ENCODE measurements around the gene MDK. TPM values are rescaled to one million over a fixed set of nuclear protein-coding genes. Genes with fewer than 3 reads are reported as not detected.
"Not testable (repeated sequence)": the region's sequence is repeated elsewhere in the genome, so short reads cannot be mapped to it uniquely, and the experiment has no call there.

MDK gene
- total RNA-seq, 2 donors from 2014 or later = 644 to 1,502 TPM

- Mint-ChIP-seq H3K4me3 (peak overlapping the region; percentile 82), H3K36me3 (ENCODE audit: low read depth) (peaks cover 33% of the 10 kb centered on the region), H3K9me3 (no peaks in the 10 kb centered on the region), H3K27ac (peak overlapping the region; percentile 75), H3K4me1 (peaks cover 5% of the 10 kb centered on the region), H3K27me3 (ENCODE audit: insufficient read depth) (peaks cover 7% of the 10 kb centered on the region)
- H3K9ac ChIP-seq (ENCODE audit: extremely low read depth, low read length, poor library complexity, severe bottlenecking) = no peak overlapping the region
- peaks cover 3% of the 10 kb centered on the region for H3K4me1 ChIP-seq (ENCODE audit: control insufficient read depth, insufficient read depth, low read length)
- WGBS, 2 experiments (ENCODE audit: insufficient coverage in 1 of 2, insufficient read length in 1 of 2) = 90 to 91% methylated on average over 13 to 20 of the region's 20 CpGs
- no peaks in the 10 kb centered on the region for H3K9me3 ChIP-seq (ENCODE audit: control insufficient read depth, low read length)
- no peak for DNase-seq
- no peak overlapping the region for H3K4me3 ChIP-seq (ENCODE audit: low read length)
- H3K36me3 ChIP-seq (ENCODE audit: control insufficient read depth, insufficient read depth, low read length) = peaks cover 32% of the 10 kb centered on the region
- H3K27ac ChIP-seq (ENCODE audit: low read depth, low read length) = peak overlapping the region; percentile 47
- TF ChIP-seq CTCF (conservative IDR thresholded peaks at IDR 0.05) = no peak
- H3K27me3 ChIP-seq (ENCODE audit: control insufficient read depth, insufficient read depth, low read length, poor library complexity, severe bottlenecking) = no peaks in the 10 kb centered on the region
These were observed 2.5 kb upstream of the MDK start for GRCh38 chr11:46378811-46379481.

- Histone ChIP-seq H3K4me3 (ENCODE audit: low read length) (peak overlapping the region; percentile 81), H3K27ac (ENCODE audit: low read depth, low read length) (peak overlapping the region; percentile 47), H3K36me3 (ENCODE audit: control insufficient read depth, insufficient read depth, low read length) (peaks cover 32% of the 10 kb centered on the region)
- peak; percentile 94 for DNase-seq
- not testable (repeated sequence) for H3K9me3 Mint-ChIP-seq; H3K4me1 Mint-ChIP-seq; H3K27me3 ChIP-seq (ENCODE audit: control insufficient read depth, insufficient read depth, low read length, poor library complexity, severe bottlenecking); H3K4me1 ChIP-seq (ENCODE audit: control insufficient read depth, insufficient read depth, low read length); H3K9me3 ChIP-seq (ENCODE audit: control insufficient read depth, low read length); H3K9ac ChIP-seq (ENCODE audit: extremely low read depth, low read length, poor library complexity, severe bottlenecking)
- Mint-ChIP-seq H3K27me3 (ENCODE audit: insufficient read depth) (peaks cover 14% of the 10 kb centered on the region), H3K36me3 (ENCODE audit: low read depth) (peaks cover 35% of the 10 kb centered on the region), H3K27ac (peak overlapping the region; percentile 75), H3K4me3 (peak overlapping the region; percentile 82)
- 22 to 24% methylated on average over 10 to 28 of the region's 36 CpGs for WGBS, 2 experiments (ENCODE audit: insufficient coverage in 1 of 2, insufficient read length in 1 of 2)
These were observed 1.8 kb upstream of the MDK start for GRCh38 chr11:46379482-46380293.

GRCh38 chr11:46380340-46381047 is 975 bp upstream of the MDK start:
- H3K27me3 Mint-ChIP-seq (ENCODE audit: insufficient read depth) = peaks cover 22% of the 10 kb centered on the region
- peaks cover 3% of the 10 kb centered on the region for H3K4me1 ChIP-seq (ENCODE audit: control insufficient read depth, insufficient read depth, low read length)
- H3K9me3 ChIP-seq (ENCODE audit: control insufficient read depth, low read length) = no peaks in the 10 kb centered on the region
- H3K9me3 Mint-ChIP-seq = no peaks in the 10 kb centered on the region
- H3K36me3 Mint-ChIP-seq (ENCODE audit: low read depth) = peaks cover 29% of the 10 kb centered on the region
- peaks cover 5% of the 10 kb centered on the region for H3K4me1 Mint-ChIP-seq
- peaks cover 12% of the 10 kb centered on the region for H3K27me3 ChIP-seq (ENCODE audit: control insufficient read depth, insufficient read depth, low read length, poor library complexity, severe bottlenecking)
- peak; percentile 96 for DNase-seq
- peak overlapping the region; percentile 90 for H3K27ac ChIP-seq (ENCODE audit: low read depth, low read length)
- peak overlapping the region; percentile 81 for H3K4me3 ChIP-seq (ENCODE audit: low read length)
- H3K27ac Mint-ChIP-seq = peak overlapping the region; percentile 86
- peak overlapping the region; percentile 82 for H3K4me3 Mint-ChIP-seq
- H3K9ac ChIP-seq (ENCODE audit: extremely low read depth, low read length, poor library complexity, severe bottlenecking) = peak overlapping the region; percentile 71
- no peak for TF ChIP-seq CTCF (conservative IDR thresholded peaks at IDR 0.05)
- 0 to 1% methylated on average over 5 to 44 of the region's 45 CpGs for WGBS, 2 experiments (ENCODE audit: insufficient coverage in 1 of 2, insufficient read length in 1 of 2)
- peaks cover 32% of the 10 kb centered on the region for H3K36me3 ChIP-seq (ENCODE audit: control insufficient read depth, insufficient read depth, low read length)

Measured in endodermal cell (in vitro differentiated cells).